Hepatic stellate cell (primary cell): ENCODE results near the gene SMOC1.

Experiments
- DNase-seq: peaks from one replicate; pipeline ENCODE4 v3.0.0; 2011; ENCODE audit warnings: low spot score

Gene SMOC1

GRCh38 chr14:69943084-69943780, 64.0 kb downstream of the SMOC1 start:
- DNase-seq: no peak

DNA sequence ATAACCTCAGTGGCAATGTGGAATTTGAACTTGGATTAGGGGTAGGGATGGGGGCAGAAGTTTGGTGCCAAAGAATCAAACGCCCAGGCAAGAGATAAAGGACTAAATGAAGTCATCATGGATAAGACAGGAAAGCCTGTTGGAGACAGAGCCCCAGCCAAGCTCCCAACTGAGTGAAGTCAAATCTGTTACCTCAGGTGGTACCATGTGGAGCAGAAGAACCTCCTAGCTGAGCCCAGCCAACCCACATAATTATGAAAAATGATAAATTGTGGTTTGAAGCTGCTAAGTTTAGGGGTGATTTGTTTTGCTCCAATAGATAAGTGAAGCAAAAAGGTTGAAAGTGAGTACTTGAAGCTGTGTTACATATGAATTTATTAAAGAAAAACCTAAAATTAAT, 66.1 kb downstream of the SMOC1 start:
- DNase-seq: no peak

DNA sequence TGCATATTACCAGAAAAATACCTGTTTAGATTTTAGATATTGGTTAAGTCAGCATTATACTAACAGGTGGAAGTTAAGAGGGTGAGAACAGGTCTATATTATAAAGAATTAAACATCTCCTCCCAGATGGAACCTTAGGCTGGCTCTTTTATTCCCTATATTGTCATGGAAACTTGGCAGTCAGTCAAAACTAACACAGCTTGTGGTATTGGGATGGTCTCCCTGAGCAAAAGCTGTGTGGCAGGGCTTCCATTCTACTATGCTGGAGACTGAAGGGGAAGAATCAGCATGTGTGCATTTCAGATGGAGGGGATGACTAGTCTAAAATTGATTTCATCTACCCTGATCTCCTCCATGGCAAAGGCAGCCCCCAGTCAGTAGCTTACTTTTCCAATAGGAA, 66.7 kb downstream of the SMOC1 start:
- no peak for DNase-seq

- no peak for DNase-seq
Observed at GRCh38 chr14:69948351-69948750, 69.1 kb downstream of the SMOC1 start.

- no peak for DNase-seq
Observed at GRCh38 chr14:69951263-69951662, 72.0 kb downstream of the SMOC1 start.

GRCh38 chr14:69951935-69952334, 72.7 kb downstream of the SMOC1 start:
- no peak for DNase-seq

GRCh38 chr14:69953266-69953915, 74.2 kb downstream of the SMOC1 start:
- DNase-seq: no peak

GRCh38 chr14:69955855-69956845, 76.9 kb downstream of the SMOC1 start:
- DNase-seq: no peak

DNA sequence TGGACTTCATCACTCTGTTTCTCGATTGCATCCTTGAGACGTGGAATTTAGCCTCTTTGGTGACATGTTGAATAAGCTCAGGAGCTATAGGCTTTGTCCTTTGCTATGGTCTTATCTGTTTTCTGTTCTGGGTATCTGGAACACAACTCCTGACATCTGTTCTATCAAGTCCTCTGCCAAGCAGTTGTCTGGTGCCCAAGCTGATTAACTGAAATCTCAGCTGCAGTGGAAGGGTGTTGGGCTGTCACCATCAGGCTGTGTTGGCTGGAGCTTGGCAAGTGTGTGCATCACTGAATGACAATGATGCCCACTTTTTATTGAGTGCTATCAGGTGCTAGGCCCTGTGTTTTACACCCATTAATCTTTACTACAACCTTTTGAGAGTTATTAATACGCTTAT, 77.8 kb downstream of the SMOC1 start:
- no peak for DNase-seq

GRCh38 chr14:69957986-69958385, 78.8 kb downstream of the SMOC1 start:
- no peak for DNase-seq

GRCh38 chr14:69959136-69959535, 79.9 kb downstream of the SMOC1 start:
- no peak for DNase-seq

- DNase-seq: no peak
Observed at GRCh38 chr14:69960296-69960695, 81.1 kb downstream of the SMOC1 start.

- no peak for DNase-seq
Observed at GRCh38 chr14:69963966-69964365, 84.8 kb downstream of the SMOC1 start.

DNA sequence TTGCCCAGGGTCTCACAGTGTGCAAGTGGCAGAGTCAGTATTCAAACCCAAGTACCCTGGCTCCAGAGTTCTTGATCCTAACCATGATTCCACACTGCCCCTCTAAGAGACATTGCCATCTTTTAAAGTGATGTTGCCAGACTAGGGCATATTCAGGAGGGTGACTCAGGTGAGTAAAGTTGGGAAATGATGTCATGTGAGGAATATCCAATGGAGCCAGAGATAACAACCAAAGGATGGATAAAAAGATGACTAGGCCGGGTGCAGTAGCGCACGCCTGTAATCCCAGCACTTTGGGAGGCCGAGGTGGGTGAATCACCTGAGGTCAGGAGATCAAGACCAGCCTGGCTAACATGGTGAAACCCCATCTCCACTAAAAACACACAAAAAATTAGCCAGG, 85.6 kb downstream of the SMOC1 start:
- DNase-seq: no peak

- no peak for DNase-seq
Observed at GRCh38 chr14:69968132-69968531, 88.9 kb downstream of the SMOC1 start.

- DNase-seq: no peak
Observed at GRCh38 chr14:69968681-69969080, 89.5 kb downstream of the SMOC1 start.

GRCh38 chr14:69972755-69973154, 93.5 kb downstream of the SMOC1 start:
- DNase-seq: no peak

DNA sequence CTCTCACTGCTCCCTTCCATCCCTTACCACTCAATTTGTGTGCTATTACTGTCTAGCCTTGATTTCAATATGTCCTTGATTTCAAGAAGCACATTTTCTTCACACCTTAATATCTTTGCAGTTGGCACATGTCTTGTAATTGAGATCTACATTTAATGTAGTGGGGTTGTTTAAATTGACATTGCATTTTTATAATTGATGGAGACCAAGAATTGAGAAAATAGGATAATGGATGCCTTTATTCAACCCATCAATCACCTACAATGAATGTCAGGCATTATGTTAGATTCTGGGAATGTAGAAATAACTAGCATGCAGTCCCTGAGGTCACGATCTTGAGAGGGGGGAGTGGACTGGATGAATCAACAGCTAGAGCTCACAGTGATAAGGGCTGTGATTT, 94.6 kb downstream of the SMOC1 start:
- no peak for DNase-seq

DNA sequence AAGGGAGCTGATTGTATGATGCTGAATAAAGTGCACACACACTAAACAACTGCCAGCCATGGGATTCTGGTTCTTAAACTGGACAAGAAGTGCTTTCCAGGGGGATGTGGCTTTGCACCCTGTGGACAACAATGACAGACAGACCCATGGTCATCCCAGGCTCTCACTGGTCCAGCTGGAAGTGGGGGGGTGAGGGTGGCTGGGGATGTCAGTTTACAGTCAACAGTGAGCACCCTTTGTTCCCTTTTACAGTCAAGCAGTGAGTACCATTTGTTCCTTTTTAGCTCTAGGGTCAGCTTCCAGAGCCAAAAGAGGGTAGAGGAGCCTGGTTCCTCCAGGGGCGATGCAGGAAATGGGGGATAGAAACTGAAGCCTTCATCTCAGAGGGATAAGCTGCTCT, 100.7 kb downstream of the SMOC1 start:
- no peak for DNase-seq

- DNase-seq: no peak
Observed at GRCh38 chr14:69980457-69981425, 101.5 kb downstream of the SMOC1 start.

DNA sequence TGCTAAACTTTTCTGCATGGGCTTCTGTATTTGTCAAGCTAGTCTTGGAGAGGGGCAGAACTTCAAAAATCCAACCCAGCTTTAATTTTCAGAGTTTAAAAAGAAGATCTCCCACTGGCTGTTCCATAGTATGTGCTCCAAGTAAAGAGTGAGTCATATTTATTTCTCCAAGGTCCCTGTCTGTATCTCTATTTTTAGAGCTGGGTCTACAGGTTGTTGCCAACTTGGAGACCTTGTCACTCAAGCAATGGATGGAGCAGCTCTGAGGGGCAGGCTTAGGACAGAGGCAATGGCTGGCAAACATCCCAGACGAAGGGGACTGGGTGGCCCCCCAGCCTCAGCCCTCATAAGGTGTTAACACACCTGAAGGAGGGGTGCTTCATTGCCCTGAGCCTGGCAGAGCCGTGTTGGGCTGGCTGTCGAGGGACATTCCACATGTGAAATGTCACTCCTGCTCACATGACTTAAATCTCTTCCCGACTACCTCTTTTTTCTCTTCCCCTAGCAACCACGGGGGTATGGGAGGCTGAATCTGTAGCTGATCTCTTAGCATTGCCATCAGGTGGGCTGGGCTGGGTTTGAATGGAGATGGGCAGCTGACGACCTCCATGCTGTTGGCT, 103.1 kb downstream of the SMOC1 start:
- no peak for DNase-seq
